ENCODE data around the gene TRIM14. TPM values are rescaled to one million over a fixed set of nuclear protein-coding genes. Genes with fewer than 3 reads are reported as not detected.

Gene TRIM14
- total and polyA plus RNA-seq, 2 of the 13 experiments (the other 11 are each of a cell fraction or from before 2014, with no cell fraction given) = 9.2 to 13.0 TPM

DNA sequence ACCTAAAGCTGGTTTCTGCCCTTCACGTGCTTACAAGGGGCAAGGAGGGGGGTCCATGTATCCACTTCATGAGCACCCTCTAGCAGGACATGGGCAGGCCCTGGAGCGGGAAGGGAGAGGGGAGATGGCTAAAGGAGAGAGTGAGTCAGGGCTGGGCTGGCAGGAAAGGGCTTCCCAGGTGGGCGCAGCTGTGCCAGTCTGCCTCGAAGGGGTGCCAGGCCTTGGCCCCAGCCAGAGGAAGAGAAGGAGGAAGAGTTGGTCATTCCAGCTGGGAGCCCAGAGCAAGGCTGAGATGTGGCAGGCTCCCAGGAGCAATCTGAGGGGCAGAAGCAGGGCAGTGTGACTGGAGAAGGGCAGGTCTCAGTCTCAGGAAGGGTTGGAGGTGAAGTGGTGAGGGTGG, 24.7 kb downstream of the TRIM14 start (continued):
- TF ChIP-seq, protein P1, sequence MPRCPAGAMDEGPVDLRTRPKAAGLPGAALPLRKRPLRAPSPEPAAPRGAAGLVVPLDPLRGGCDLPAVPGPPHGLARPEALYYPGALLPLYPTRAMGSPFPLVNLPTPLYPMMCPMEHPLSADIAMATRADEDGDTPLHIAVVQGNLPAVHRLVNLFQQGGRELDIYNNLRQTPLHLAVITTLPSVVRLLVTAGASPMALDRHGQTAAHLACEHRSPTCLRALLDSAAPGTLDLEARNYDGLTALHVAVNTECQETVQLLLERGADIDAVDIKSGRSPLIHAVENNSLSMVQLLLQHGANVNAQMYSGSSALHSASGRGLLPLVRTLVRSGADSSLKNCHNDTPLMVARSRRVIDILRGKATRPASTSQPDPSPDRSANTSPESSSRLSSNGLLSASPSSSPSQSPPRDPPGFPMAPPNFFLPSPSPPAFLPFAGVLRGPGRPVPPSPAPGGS (CRISPR knock-in tag; IDR thresholded peaks at IDR 0.05) = no peak
- TF ChIP-seq, protein P2, sequence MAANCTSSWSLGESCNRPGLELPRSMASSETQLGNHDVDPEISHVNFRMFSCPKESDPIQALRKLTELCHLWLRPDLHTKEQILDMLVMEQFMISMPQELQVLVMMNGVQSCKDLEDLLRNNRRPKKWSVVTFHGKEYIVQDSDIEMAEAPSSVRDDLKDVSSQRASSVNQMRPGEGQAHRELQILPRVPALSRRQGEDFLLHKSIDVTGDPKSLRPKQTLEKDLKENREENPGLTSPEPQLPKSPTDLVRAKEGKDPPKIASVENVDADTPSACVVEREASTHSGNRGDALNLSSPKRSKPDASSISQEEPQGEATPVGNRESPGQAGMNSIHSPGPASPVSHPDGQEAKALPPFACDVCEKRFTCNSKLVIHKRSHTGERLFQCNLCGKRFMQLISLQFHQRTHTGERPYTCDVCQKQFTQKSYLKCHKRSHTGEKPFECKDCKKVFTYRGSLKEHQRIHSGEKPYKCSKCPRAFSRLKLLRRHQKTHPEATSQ (CRISPR knock-in tag; IDR thresholded peaks at IDR 0.05; ENCODE audit: borderline replicate concordance) = no peak

DNA sequence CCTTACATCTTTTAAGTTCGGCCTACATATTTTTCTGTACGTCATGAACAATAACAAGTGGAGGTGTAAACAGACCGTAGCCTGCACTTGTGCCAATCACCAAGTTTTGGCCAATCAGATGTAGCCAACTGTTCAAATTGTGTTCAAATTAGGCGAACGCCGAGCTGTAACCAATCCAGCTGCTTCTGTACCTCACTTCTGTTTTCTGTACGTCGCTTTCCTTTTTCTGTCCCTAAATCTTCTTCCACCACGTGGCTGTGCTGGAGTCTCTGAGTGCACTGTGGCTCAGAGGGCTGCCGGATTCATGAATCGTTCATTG, 26.4 kb downstream of the TRIM14 start:
- ChIA-PET CTCF (ENCODE audit: low intra/inter-chr PET ratio, low total read pairs) (no interaction called here), POLR2A (no interaction called here)
- Histone ChIP-seq H3K9ac (ENCODE audit: insufficient read depth, low read depth, low read length) (no peak overlapping the region), H3K79me2 (ENCODE audit: insufficient read depth, low read length) (no peaks in the 10 kb centered on the region), H3K4me1 (ENCODE audit: insufficient read depth, low read length) (peaks cover 8% of the 10 kb centered on the region), H4K20me1 (ENCODE audit: insufficient read depth, low read length) (no peaks in the 10 kb centered on the region), H3K4me2 (ENCODE audit: low read depth, low read length) (no peak overlapping the region), H2AFZ (ENCODE audit: low read length) (no peak overlapping the region), H3K9me3 (ENCODE audit: low read length) (no peaks in the 10 kb centered on the region), H3K27me3 (ENCODE audit: control insufficient read depth in 1 of 2, insufficient read depth in 2 of 2, low read length in 2 of 2) (no peaks in the 10 kb centered on the region), H3K4me3 (replicated peaks in 1 of 3; ENCODE audit: insufficient read depth in 1 of 3, low read depth in 2 of 3, low read length in 3 of 3) (no peak overlapping the region), H3K36me3 (replicated peaks in 1 of 2; ENCODE audit: control insufficient read depth in 1 of 2, insufficient read depth in 2 of 2, low read length in 2 of 2) (peaks cover 9 to 26% of the 10 kb centered on the region in 2 experiments), H3K27ac (ENCODE audit: extremely low read length, insufficient read depth, low read length) (no peak overlapping the region)
- intact Hi-C loops (cut with micrococcal nuclease; ENCODE audit: unreplicated experiment) (no loop called here), in situ Hi-C loops (cut with HindIII; ENCODE audit: extremely low pct_ligation_motif_present, low pct_unique_long_range_greater_than_20kb) (no loop called here)
- ATAC-seq (no peak), DNase-seq (ENCODE audit: low spot score) (no peak), FAIRE-seq (no peak)
- 98% methylated on average over 11 of the region's 11 CpGs for WGBS (ENCODE audit: low lambda C conversion rate)
- BruUV-seq (replicated peaks) = no TSS peak
- TF ChIP-seq, protein P3, sequence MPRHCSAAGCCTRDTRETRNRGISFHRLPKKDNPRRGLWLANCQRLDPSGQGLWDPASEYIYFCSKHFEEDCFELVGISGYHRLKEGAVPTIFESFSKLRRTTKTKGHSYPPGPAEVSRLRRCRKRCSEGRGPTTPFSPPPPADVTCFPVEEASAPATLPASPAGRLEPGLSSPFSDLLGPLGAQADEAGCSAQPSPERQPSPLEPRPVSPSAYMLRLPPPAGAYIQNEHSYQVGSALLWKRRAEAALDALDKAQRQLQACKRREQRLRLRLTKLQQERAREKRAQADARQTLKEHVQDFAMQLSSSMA (CRISPR knock-in tag; IDR thresholded peaks at IDR 0.05) = no peak

Measured in HepG2 (cell line).